CD4-positive, alpha-beta T cell (primary cell): ENCODE measurements around the gene ATG7. TPM values are rescaled to one million over a fixed set of nuclear protein-coding genes. Genes with fewer than 3 reads are reported as not detected.

Experiments
- ATAC-seq: fragments of 200-7000 bp; cut with Tn5 transposase; one replicate; pipeline ENCODE4 v1.10.0; 2022; ENCODE audit warnings: mild to moderate bottlenecking; ENCODE audit not compliant: poor library complexity
- CTCF ChIA-PET: fragments of 350-600 bp; sonication (Branson Sonifier 250); formaldehyde crosslinking; loops from one replicate; lab custom pipeline; 2021; ENCODE audit warnings: antibody characterized with exemption, inconsistent platforms; lab: Charles Lee
- POLR2A ChIA-PET: fragments of 350-600 bp; sonication (Branson Sonifier 250); formaldehyde crosslinking; loops from one replicate; lab custom pipeline; 2021; ENCODE audit warnings: antibody characterized with exemption, inconsistent platforms; lab: Charles Lee
- DNase-seq, 14 experiments: peaks; one replicate each; pipeline ENCODE4 v3.0.0-alpha.2; 2013 to 2020; ENCODE audit warnings: mixed read lengths in 2 of 14
- H3K27ac ChIP-seq, 2 donors: one replicate each; pipeline versions ENCODE4 v1.5.1 to v1.7.0; 2013; ENCODE audit warnings: low read length in 2 of 2, low read depth in 1 of 2, mild to moderate bottlenecking in 1 of 2
- H3K27me3 ChIP-seq, 2 experiments: 1 replicate in 1 of 2; 2 replicates in 1 of 2; pipeline versions ENCODE4 v1.6.1 to v1.7.0; 2013; ENCODE audit warnings: low read length in 2 of 2, control low read depth in 1 of 2, mild to moderate bottlenecking in 1 of 2, moderate library complexity in 1 of 2; ENCODE audit not compliant: insufficient read depth in 2 of 2, control insufficient read depth in 1 of 2
- H3K36me3 ChIP-seq: one replicate; pipeline ENCODE4 v1.6.1; 2013; ENCODE audit warnings: low read length, control low read depth; ENCODE audit not compliant: insufficient read depth
- H3K4me1 ChIP-seq: one replicate; pipeline ENCODE4 v1.6.1; 2013; ENCODE audit warnings: low read length, control low read depth; ENCODE audit not compliant: insufficient read depth
- H3K4me3 ChIP-seq: one replicate; pipeline ENCODE4 v1.5.1; 2013; ENCODE audit warnings: mild to moderate bottlenecking, low read length, moderate library complexity
- H3K9me3 ChIP-seq, 2 experiments: 1 replicate in 1 of 2; 2 replicates in 1 of 2; pipeline versions ENCODE4 v1.6.1 to v1.7.0; 2013; ENCODE audit warnings: low read length in 2 of 2, mild to moderate bottlenecking in 2 of 2, control low read depth in 1 of 2, moderate library complexity in 1 of 2; ENCODE audit not compliant: control insufficient read depth in 1 of 2, insufficient read depth in 1 of 2
- H3K27ac Mint-ChIP-seq: one replicate; pipeline ENCODE4 v1.8.0; 2020; ENCODE audit warnings: mixed read lengths
- H3K27me3 Mint-ChIP-seq: one replicate; pipeline ENCODE4 v1.8.0; 2021; ENCODE audit warnings: mixed read lengths
- H3K36me3 Mint-ChIP-seq: one replicate; pipeline ENCODE4 v1.8.0; 2021; ENCODE audit warnings: low read depth, mixed read lengths
- H3K4me1 Mint-ChIP-seq: one replicate; pipeline ENCODE4 v1.8.0; 2021; ENCODE audit warnings: low read depth, mixed read lengths
- H3K4me3 Mint-ChIP-seq: one replicate; pipeline ENCODE4 v1.8.0; 2020; ENCODE audit warnings: mild to moderate bottlenecking, mixed read lengths
- H3K9me3 Mint-ChIP-seq: one replicate; pipeline ENCODE4 v1.8.0; 2020; ENCODE audit warnings: mixed read lengths
- intact Hi-C, 2 experiments: fragments of 100-400 bp; cut with DNase I in 1 of 2; cut with micrococcal nuclease in 1 of 2; formaldehyde crosslinking; loops; one replicate each; pipeline versions ENCODE4 v1.15.1 to v1.9.0; 2023 to 2025; cut with DNase I, micrococcal nuclease
- total RNA-seq, 174 experiments: library from RNA in 2 of 174; stranded (reverse) in 2 of 174; gene quantifications; one replicate each; pipeline ENCODE4 v1.2.3 and lab custom pipeline; 2021 to 2026
- TF ChIP-seq, protein P1 (sequence below): fragments of 200-600 bp; IDR thresholded peaks from one replicate; pipeline ENCODE4 v1.8.0; 2022; ENCODE audit warnings: antibody characterized with exemption, mild to moderate bottlenecking

ATG7 gene
- total RNA-seq, 2 experiments from 2014 or later = 21.4 to 25.7 TPM

DNA sequence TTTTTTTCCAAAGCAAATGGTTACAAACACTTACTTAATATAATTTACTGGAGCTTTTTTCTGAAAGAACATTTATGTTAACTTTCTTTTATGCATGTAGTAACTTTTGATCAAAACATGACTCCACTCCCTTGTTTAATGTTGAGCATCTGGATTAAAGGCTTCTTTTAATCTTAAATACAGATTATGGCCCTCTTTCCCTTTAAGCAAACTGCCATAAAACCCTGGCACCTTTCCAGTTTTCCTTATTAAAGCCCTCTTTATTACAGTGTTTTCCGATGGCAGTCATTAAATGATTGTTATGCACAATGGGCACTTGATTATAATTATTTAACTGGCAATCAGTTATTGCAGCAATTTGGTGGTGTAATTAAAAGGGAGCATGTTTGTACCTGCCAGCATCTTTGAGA is 204.5 kb downstream of the ATG7 start:
- H3K4me3 ChIP-seq = no peak overlapping the region
- POLR2A ChIA-PET = no interaction called here
- CTCF ChIA-PET = no interaction called here
- intact Hi-C loops = no loop called here
- Mint-ChIP-seq H3K4me3 (no peak overlapping the region), H3K27me3 (no peaks in the 10 kb centered on the region), H3K9me3 (no peaks in the 10 kb centered on the region), H3K36me3 (peaks cover 13% of the 10 kb centered on the region), H3K4me1 (no peaks in the 10 kb centered on the region), H3K27ac (no peak overlapping the region)
- H3K36me3 ChIP-seq = no peaks in the 10 kb centered on the region
- no peak for DNase-seq
- no peak overlapping the region for H3K27ac ChIP-seq
- no peak for ATAC-seq
- no peaks in the 10 kb centered on the region for H3K27me3 ChIP-seq
- H3K9me3 ChIP-seq = no peaks in the 10 kb centered on the region
- H3K4me1 ChIP-seq = no peaks in the 10 kb centered on the region
- TF ChIP-seq, protein P1, sequence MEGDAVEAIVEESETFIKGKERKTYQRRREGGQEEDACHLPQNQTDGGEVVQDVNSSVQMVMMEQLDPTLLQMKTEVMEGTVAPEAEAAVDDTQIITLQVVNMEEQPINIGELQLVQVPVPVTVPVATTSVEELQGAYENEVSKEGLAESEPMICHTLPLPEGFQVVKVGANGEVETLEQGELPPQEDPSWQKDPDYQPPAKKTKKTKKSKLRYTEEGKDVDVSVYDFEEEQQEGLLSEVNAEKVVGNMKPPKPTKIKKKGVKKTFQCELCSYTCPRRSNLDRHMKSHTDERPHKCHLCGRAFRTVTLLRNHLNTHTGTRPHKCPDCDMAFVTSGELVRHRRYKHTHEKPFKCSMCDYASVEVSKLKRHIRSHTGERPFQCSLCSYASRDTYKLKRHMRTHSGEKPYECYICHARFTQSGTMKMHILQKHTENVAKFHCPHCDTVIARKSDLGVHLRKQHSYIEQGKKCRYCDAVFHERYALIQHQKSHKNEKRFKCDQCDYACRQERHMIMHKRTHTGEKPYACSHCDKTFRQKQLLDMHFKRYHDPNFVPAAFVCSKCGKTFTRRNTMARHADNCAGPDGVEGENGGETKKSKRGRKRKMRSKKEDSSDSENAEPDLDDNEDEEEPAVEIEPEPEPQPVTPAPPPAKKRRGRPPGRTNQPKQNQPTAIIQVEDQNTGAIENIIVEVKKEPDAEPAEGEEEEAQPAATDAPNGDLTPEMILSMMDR = no peak

DNA sequence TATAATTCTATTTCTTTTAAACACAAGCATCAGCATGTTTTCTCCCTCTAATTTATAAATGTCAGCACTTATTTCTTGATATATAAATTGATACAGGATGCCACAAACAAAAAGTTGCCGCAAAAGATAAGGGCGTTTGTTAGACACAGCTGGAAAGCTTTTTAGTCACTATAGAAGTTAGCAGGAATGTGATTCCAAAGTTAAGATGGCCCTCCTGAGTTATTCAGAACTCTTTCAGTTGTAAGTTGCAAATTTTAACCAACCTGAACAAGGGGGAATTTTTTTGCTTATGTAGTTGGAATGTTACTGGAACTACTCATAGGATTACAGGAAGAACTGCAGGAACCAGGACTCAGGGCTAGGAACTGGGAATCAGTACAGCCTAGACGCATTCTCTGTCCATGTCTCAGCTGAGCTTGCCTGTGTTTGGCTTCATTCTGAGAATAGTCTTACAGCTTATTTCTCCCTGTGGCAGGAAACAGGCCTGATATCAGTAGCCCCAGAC is 205.3 kb downstream of the ATG7 start:
- Mint-ChIP-seq H3K4me1 (no peaks in the 10 kb centered on the region), H3K36me3 (peaks cover 13% of the 10 kb centered on the region), H3K4me3 (no peak overlapping the region), H3K27ac (no peak overlapping the region), H3K27me3 (no peaks in the 10 kb centered on the region), H3K9me3 (no peaks in the 10 kb centered on the region)
- no peak overlapping the region for H3K4me3 ChIP-seq
- TF ChIP-seq, protein P1 = no peak
- no peak for DNase-seq
- intact Hi-C loops = no loop called here
- H3K27me3 ChIP-seq = no peaks in the 10 kb centered on the region
- ChIA-PET POLR2A (no interaction called here), CTCF (no interaction called here)
- no peaks in the 10 kb centered on the region for H3K36me3 ChIP-seq
- no peaks in the 10 kb centered on the region for H3K4me1 ChIP-seq
- ATAC-seq = no peak
- H3K9me3 ChIP-seq = no peaks in the 10 kb centered on the region
- H3K27ac ChIP-seq = no peak overlapping the region

DNA sequence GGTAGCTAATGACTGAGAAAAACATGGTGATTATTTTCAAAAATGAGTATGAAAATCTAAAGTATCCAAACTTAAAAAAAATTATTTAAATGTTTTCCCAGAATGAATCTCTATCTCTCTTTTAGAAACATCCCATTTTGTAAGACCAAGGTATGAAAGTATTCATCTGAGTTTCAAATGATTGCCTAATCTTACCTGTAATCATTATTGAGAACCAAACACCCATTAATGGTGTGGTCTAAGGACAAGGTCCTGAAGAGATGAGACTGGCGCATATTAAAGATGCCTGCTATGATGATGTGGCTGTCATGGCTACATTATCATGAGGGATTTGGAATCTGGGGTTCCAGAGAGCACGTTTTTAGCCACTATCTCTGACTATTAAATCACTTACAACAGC is 206.0 kb downstream of the ATG7 start:
- Histone ChIP-seq H3K27ac (no peak overlapping the region), H3K9me3 (no peaks in the 10 kb centered on the region), H3K4me3 (no peak overlapping the region), H3K27me3 (no peaks in the 10 kb centered on the region), H3K36me3 (no peaks in the 10 kb centered on the region), H3K4me1 (no peaks in the 10 kb centered on the region)
- Mint-ChIP-seq H3K9me3 (no peaks in the 10 kb centered on the region), H3K36me3 (peaks cover 13% of the 10 kb centered on the region), H3K4me1 (no peaks in the 10 kb centered on the region), H3K4me3 (no peak overlapping the region), H3K27ac (no peak overlapping the region), H3K27me3 (no peaks in the 10 kb centered on the region)
- no peak for ATAC-seq
- intact Hi-C loops = no loop called here
- ChIA-PET POLR2A (no interaction called here), CTCF (no interaction called here)
- DNase-seq = no peak
- TF ChIP-seq, protein P1 = no peak
